ENCODE measurements around the gene TAF1A. TPM values are rescaled to one million over a fixed set of nuclear protein-coding genes. Genes with fewer than 3 reads are reported as not detected.

Gene TAF1A
- total RNA-seq (2014; rRNA removed; shearing (Covaris generic)): 36.7 and 40.2 TPM in 2 replicates

GRCh38 chr1:222589462-222590302 is at the start of gene TAF1A:
TAF1A (minus strand) TSS chr1:222589933.
- Histone ChIP-seq H3K9me3 (replicated peaks) (peaks cover 2% of the 10 kb centered on the region; the same call in 1 of the 2 replicates), H3K27me3 (no peaks in the 10 kb centered on the region), H3K4me1 (peaks cover 16% of the 10 kb centered on the region), H3K36me3 (peaks cover 30% of the 10 kb centered on the region), H3K27ac (peak within 1 kb of the TSS; percentile 67), H3K4me3 (peak within 1 kb of the TSS; percentile 73)
- peak; percentile 90 for DNase-seq

DNA sequence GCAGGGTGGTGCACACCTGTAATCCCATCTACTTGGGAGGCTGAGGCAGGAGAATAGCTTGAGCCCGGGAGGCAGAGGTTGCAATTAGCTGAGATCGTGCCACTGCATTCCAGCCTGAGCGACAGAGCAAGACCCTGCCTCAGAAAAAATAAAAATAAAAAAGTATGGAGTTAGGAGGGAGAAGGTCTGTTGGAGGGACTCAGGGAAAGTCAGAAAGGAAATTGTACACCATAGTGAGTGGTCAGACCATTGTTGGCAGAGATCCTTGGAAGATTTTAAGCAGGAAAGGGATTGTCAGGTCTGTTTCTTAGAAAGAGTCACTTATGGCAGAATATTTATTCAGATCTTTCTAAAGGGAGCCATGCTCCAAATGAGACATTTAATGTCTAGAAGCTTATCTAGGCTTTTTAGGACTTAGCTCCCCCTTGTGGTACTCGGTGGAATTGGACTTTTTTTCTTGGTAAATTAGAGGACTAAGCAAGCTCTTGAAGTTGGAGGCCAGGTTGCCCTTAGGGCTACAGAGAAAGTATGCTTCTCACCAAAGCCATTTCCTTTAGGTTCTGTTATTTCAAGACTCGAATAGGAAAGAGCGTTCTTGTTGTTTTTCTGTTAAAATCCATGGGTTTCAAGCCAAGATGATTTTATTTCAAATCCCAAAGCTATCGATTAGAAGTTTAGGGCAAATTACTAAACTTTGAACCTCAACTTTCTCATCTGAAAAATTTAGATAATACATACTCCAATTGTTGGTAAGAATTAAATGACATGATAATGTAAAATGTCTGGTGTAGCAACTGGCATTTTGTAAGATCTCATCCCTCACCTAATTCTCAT is 44.7 kb upstream of the TAF1A start:
- Histone ChIP-seq H3K36me3 (peaks cover 45% of the 10 kb centered on the region), H3K4me3 (no peak overlapping the region), H3K4me1 (no peaks in the 10 kb centered on the region), H3K9me3 (replicated peaks) (no peaks in the 10 kb centered on the region), H3K27ac (no peak overlapping the region), H3K27me3 (no peaks in the 10 kb centered on the region)
- DNase-seq: peak; percentile 74 to 97

- Histone ChIP-seq H3K4me1 (no peaks in the 10 kb centered on the region), H3K36me3 (peaks cover 43% of the 10 kb centered on the region), H3K27ac (no peak overlapping the region), H3K4me3 (no peak overlapping the region), H3K27me3 (no peaks in the 10 kb centered on the region), H3K9me3 (replicated peaks) (no peaks in the 10 kb centered on the region)
- DNase-seq: no peak
Observed at GRCh38 chr1:222632749-222633148, 43.0 kb upstream of the TAF1A start.

DNA sequence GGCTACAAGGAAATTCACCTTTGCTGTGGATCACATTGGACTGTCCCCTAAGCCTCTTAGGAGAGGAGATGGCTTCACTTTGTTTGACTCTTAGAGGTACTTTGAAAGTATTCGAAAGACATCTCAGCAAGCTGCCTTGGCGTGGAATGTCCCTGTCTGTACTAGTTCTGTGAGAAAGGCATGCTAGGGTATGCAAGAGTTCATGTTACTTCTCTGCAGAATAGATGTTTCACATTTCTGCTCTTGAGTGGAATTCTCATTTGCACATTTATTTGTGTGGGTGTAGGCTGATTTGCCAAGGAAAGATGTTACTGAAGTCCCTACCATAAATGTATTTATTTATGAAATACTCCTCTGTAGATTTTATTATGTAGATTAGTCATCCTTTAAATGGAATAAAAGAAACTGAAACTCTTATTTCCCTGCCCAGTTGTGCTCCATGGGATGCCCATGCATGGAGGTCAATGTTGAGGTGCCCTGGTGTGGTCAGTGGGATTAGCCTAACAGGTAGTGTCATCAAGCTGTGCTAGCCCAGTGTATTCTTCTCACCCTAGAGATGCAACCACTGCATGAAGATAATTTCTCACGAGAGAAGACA is 42.0 kb upstream of the TAF1A start:
- Histone ChIP-seq H3K27ac (no peak overlapping the region), H3K36me3 (peaks cover 50% of the 10 kb centered on the region), H3K4me3 (no peak overlapping the region), H3K4me1 (no peaks in the 10 kb centered on the region), H3K9me3 (replicated peaks) (no peaks in the 10 kb centered on the region), H3K27me3 (no peaks in the 10 kb centered on the region)
- no peak for DNase-seq

GRCh38 chr1:222629921-222630535 is 40.3 kb upstream of the TAF1A start:
- no peak for DNase-seq
- H3K4me1 ChIP-seq: no peaks in the 10 kb centered on the region
- H3K4me3 ChIP-seq: no peak overlapping the region
- no peak overlapping the region for H3K27ac ChIP-seq
- no peaks in the 10 kb centered on the region for H3K27me3 ChIP-seq
- H3K9me3 ChIP-seq (replicated peaks): no peaks in the 10 kb centered on the region
- peaks cover 52% of the 10 kb centered on the region for H3K36me3 ChIP-seq

DNA sequence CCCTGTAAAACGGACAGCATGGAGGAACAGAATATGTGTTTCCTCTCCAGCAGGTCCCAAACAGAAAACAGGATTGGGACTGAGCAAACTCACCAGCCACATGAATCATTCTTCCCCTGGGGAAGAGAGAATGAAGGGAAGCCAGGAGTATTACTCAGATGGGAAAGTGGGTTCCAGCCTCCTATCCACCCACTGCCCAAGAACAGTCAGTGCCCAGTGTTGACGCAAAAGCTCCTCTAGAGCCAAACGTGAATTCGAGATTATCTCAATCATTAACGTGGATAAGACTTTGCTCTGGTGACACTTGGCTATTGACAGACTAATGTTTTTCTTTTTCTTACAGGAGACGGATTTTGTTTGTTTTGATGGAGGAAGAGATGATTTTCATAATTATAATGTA is 37.5 kb upstream of the TAF1A start:
- H3K9me3 ChIP-seq (replicated peaks): no peaks in the 10 kb centered on the region
- no peak overlapping the region for H3K4me3 ChIP-seq
- H3K36me3 ChIP-seq: peaks cover 56% of the 10 kb centered on the region
- H3K4me1 ChIP-seq: no peaks in the 10 kb centered on the region
- no peak for DNase-seq
- H3K27me3 ChIP-seq: no peaks in the 10 kb centered on the region
- no peak overlapping the region for H3K27ac ChIP-seq

DNA sequence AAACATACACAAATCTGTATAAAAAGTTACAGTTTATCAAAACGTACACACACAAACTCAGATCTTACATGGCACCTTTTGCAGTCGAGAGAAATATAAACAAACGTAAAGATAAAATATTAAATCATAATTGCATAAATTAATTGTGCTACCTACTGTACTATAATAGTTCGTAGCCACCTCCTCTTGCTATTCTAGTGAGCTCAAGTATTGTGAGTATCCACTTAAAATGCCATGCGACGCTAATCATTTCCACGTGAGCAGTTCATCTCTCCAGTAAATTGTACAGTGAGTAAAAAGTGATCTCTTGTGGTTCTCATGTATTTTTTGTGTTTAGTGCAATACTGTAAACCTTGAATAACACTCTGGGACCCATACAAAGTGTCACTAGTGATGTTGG is 34.5 kb upstream of the TAF1A start:
- Histone ChIP-seq H3K4me1 (0 out of 2 replicates have a peak, but pooled peaks cover 3% of the 10 kb centered on the region), H3K27me3 (no peaks in the 10 kb centered on the region), H3K27ac (no peak overlapping the region), H3K4me3 (no peak overlapping the region), H3K9me3 (replicated peaks) (no peaks in the 10 kb centered on the region), H3K36me3 (peaks cover 51% of the 10 kb centered on the region)
- no peak for DNase-seq

GRCh38 chr1:222623458-222623857 is 33.7 kb upstream of the TAF1A start:
- Histone ChIP-seq H3K27ac (no peak overlapping the region), H3K9me3 (replicated peaks) (no peaks in the 10 kb centered on the region), H3K36me3 (peaks cover 48% of the 10 kb centered on the region), H3K4me1 (0 out of 2 replicates have a peak, but pooled peaks cover 3% of the 10 kb centered on the region), H3K4me3 (no peak overlapping the region), H3K27me3 (no peaks in the 10 kb centered on the region)
- DNase-seq: no peak

DNA sequence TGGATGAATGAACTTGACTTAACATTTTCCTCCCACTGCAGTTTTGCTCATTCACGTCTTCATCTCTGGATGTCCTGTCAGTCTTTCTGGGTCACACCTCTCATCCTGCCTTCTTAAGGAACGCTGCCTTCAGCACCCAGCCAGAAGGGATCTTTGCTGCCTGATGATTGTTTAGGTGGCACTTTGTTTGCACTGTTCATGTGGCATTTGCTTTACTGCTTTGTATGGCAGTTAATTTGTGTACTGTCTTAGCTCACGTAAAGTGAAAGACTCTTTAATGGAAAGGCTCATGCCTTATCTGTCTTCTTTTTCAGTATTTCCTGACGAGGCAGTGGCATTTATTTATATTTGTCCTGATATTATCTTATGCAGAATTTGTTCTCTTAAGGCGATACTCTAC is 33.0 kb upstream of the TAF1A start:
- Histone ChIP-seq H3K36me3 (peaks cover 42% of the 10 kb centered on the region), H3K27ac (no peak overlapping the region), H3K4me1 (0 out of 2 replicates have a peak, but pooled peaks cover 3% of the 10 kb centered on the region)

DNA sequence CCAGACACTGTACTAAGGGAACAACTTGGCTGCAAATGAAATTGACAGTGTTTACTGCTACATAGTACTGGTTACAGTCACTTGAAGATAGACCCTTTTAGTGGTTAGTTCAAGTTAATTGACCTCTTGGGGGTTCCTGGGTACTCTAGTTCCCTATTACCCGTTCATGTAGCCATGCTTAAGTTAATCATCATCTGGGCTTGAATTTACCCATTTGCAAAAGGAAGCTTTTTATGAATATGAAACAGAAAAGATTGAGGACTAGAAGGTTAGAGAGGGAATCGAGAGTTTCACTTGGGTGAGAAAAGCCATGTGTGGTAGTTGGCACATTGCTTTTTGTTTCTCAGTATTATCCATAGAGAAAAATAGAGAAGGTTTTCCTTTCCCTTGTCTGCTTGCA is 30.8 kb upstream of the TAF1A start:
- no peak overlapping the region for H3K27ac ChIP-seq
- H3K9me3 ChIP-seq (replicated peaks): no peaks in the 10 kb centered on the region
- no peak overlapping the region for H3K4me3 ChIP-seq
- peaks cover 27% of the 10 kb centered on the region for H3K36me3 ChIP-seq
- H3K4me1 ChIP-seq: peaks cover 6% of the 10 kb centered on the region; the same call in 1 of the 2 replicates
- H3K27me3 ChIP-seq: no peaks in the 10 kb centered on the region
- no peak for DNase-seq

More for the DNA sequence above, 33.0 kb upstream of the TAF1A start:
- Histone ChIP-seq H3K4me3 (no peak overlapping the region), H3K27me3 (no peaks in the 10 kb centered on the region), H3K9me3 (replicated peaks) (no peaks in the 10 kb centered on the region)
- no peak for DNase-seq

GRCh38 chr1:222618880-222619596 is 29.3 kb upstream of the TAF1A start:
- H3K4me1 ChIP-seq: peaks cover 6% of the 10 kb centered on the region; the same call in 1 of the 2 replicates
- DNase-seq: peak; percentile 45 to 62
- H3K27me3 ChIP-seq: no peaks in the 10 kb centered on the region
- no peaks in the 10 kb centered on the region for H3K9me3 ChIP-seq (replicated peaks)
- peaks cover 22% of the 10 kb centered on the region for H3K36me3 ChIP-seq
- peak overlapping the region; percentile 100 for H3K4me3 ChIP-seq
- no peak overlapping the region for H3K27ac ChIP-seq

DNA sequence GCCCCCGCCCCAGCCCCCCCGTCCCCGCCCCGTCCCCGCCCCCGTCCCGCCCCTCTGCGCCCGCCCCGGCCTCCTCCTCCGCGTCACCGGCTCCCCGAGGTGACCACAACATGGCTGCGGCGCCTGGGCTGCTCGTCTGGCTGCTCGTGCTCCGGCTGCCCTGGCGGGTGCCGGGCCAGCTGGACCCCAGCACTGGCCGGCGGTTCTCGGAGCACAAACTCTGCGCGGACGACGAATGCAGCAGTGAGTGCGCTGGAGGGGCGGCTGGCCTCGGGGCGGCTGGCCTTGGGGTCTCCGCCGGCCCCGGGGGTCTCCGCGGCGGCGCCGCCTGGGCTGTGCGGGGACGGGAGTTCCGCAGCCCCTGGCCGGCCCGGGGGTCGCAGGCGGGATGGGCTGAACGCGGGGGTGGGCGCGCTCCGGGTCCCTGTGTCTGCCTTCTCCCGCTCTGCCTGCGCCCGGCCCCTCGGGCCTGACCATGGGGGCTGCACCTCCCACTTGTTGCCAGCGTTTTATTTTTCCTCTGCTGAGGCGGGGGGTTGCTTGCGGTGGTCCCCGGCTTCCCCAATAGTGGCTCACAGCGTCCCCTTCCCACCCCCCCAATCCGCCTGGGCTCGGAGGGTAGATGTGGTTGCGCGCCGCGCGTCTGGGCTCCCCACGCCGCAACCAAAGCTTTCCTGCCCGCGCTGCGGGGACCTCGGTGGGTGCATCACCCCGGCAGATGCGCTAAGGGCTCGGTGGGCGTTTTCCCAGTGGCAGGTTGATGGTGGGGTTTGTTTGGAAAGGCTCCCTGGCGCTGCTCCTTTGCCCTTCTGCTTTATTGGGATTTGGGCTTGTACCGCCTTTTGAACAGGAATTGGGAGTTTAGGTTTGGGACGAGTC is 28.5 kb upstream of the TAF1A start, which contains the start of gene MIA3:
Gene MIA3, plus strand, starts transcription at position 97 of the 879 bp plus-strand sequence. Its CDS starts 14 bp downstream, at position 111.
- peak in 1 of 2 experiments; percentile 28 for DNase-seq
- no peaks in the 10 kb centered on the region for H3K27me3 ChIP-seq
- peaks cover 16% of the 10 kb centered on the region for H3K36me3 ChIP-seq

More for the DNA sequence above, 28.5 kb upstream of the TAF1A start, which contains the start of gene MIA3:
- H3K4me1 ChIP-seq: peaks cover 6% of the 10 kb centered on the region; the same call in 1 of the 2 replicates
- H3K4me3 ChIP-seq: peak within 1 kb of the TSS; percentile 100
- H3K9me3 ChIP-seq (replicated peaks): no peaks in the 10 kb centered on the region
- H3K27ac ChIP-seq: peak within 1 kb of the TSS; percentile 51
